Nucleus accumbens (tissue), 56 donors: ENCODE data around the gene SPO11.

Source experiments
- DNase-seq, 56 donors: peaks; one replicate each; lab custom pipeline; 2025; lab: John Stamatoyannopoulos, UW

Gene SPO11

DNA sequence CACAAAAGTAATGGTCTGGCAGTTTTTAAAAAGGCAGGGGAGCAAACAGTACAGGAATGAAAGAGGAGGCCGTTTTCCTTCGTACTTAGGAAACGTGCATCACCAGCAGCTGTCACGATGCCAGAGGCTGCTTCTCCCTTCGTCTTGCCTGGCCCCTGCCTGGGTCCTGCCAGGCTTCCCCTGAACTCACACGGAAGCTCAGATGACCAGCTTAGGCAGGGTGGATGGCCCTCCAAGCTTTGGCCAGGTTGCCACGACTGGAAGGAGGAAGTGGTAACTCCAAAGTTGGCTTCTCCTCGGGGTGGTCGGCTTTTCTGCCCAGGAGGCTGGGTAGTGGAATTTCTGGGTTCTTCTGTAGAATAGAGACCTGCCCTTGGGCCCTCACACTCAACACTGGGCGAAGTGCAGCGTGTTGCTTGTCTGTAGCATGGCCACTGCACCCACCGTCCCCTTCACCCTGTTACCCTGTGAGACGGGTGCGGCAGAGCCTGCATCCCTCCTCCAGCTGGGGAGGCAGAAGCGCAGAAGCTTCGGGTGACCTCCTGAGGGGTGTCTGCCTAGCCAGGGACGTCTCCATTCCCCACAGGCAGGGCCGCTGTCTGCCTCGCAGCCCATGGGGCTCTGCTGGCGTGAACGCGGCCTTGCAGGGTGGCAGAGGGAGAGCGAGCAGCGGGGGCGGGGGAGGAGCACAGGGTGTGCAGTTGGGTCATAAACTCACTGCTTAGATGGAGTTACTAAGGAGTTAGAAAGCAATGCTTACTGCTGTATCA is 43.2 kb downstream of the SPO11 start:
- no peak for DNase-seq

DNA sequence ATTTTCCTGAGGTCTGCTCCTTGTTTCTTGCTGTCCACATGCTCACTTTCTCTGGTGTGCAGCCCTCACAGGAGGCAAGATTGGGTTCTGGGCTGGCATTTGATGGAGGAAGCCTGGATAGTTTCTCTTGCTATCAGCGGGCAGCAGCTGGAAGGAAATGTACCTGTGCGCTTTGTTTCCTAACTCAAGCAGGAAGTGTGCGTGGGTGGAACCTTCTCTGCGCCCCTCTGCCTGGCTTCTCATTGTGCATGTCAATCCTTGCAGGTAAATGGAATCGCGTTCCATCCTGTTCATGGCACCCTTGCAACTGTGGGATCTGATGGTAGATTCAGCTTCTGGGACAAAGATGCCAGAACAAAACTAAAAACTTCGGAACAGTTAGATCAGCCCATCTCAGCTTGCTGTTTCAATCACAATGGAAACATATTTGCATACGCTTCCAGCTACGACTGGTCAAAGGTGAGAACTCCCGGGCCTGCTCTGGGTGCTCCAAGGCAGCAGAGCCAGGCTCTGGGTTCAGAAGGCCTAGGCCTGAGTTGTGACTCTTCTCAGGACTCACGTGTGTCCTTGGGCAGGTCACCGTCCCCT is 44.8 kb downstream of the SPO11 start:
- no peak for DNase-seq

DNA sequence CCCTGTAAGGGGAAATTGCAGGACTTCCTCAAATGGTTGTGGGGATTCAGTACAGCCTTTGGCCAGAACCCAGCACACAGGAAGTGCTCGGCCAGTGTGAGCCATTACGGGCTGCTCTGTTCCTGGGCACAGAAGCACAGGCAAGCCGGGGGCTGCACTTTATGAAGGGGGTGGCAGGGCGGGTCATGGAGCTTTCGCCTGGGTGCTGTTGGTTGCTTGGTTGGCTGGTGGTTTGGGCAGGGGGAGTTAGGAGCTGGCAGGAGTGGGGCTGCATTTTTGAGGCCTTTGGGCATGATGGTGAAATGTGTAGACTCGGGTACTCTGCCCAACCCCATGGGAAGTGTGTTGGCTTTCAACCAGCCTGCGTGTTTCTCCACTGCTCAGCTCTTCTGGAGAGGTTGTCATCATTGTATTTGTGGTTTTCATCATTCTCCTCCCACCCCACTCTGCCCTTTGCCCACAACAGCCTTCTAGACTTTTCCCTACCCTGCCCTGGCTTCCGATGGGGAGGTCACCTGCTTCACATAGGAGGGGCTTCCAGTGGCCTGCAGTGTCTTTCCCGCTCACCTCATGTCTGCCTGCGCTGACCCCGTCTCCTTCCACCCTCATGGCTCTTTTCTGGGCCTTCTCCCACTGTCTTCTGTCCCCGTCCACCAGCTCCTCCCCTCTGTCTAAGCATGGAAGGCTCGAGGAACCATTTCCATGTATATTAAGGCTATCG is 45.5 kb downstream of the SPO11 start:
- DNase-seq, result peak in 1 of 56 donors; percentile 28

DNA sequence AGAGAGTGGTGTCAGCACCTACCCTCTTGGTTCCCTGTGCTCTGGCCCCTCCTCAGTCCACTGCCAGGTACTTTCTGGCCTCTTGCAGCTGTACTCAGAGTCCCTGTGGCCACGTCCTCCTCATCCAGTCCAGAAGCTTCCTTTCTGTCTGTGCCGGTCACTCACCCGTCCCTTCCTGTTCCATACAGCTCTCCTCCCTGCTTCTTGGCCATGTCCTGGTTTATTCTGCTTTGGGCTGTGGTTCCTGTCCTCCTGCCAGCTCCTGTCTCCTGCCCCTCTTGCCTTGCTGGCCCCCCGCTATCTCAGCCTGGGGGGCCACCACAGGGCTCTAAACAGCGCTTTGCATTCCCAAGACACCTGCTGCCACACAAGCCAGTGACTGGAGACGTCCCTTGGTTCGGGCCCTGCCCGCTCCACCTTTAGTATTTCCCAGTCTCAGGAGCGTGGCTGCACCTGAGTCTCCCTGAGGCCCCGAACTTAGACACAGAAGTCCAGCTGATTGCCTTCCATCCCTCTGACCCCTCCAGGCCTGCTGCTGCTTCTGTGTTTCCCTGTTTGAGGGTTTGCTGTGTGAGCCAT is 46.1 kb downstream of the SPO11 start:
- no peak for DNase-seq

DNA sequence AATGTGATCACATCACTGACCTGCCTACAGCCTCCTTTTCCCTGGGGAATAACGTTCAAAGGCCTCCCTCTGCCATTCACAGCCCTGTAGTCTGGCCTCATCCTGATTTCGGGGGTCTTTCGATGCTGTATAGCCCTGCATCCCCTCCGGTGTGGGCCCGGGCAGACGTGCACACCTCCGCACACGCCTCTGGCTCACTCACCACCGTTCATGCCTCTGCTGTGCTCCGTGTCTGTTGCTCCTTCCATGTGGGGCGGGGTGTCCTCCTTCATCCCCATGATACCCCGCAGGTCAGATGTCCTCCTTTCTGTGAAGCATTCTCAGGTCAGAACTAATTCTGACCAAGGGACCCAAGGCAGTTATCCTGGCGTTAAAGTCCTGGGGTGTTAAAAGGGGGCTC is 47.7 kb downstream of the SPO11 start:
- DNase-seq, result no peak

DNA sequence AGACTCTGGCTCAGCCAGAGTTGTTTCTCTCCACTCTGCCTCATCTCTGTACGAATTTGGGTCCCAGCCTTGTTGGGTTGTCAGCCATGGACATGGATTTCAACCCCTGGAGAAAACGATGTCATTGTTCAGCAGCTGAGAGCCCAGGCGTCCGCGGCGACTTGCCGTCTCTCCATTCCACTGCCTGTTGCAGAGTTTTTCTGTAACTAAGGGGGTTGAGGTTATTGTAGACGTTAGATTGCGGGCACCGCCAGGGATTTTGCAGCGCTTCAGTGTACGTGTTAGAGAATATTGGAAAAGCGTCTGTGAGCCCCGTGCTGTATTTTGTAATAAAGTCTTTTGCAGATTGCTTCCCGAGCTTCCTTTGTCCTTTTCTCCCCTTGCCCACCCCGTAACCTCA is 48.5 kb downstream of the SPO11 start:
- DNase-seq, result no peak

DNA sequence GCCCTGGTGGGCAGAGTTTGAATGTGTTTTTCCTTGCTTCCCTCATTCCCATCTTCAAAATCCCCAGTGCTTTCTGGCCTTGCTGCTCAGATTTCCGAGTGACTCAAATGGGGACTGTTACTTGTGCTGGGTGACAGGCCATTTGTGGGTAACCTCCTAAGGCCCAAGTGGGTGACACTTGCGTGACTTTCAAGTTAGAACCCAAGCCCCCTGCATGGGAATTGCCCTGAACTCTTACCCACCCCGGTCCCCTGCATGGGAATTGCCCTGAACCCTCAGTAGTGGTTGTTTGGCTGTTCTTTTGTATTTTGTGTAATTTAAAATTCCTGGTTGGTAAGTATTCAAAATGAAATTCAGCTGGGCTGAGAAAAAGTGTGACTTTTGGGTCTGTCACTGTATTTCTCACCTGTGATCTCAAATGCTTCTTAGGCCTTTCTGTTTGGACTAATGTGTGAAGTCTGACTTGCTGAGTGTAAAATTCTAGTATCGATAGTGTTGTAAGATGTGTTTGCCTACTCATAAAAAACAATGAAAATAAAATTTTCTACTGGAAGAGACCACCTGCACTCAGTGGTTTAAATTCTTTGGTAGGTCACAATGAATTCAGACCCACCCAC is 49.2 kb downstream of the SPO11 start:
- DNase-seq, result no peak

DNA sequence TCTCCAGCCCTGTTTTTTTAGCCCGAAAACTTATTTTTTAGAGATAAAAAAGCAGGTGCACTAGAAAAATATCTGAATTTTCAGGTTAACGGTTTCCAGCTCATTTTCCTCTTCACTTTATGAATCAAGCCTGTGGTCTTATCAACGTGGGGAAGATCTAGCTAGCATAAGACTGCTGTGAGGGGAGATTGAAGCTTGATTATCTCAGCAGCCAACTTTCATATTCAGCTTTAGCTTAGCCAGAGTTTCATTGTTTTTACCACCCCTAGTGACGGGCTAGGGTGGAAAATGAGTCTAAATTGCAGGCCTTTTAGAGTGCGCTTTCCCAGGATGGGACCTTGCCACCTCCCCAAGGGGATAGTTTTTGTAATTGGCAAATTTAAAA is 49.7 kb downstream of the SPO11 start:
- no peak for DNase-seq

DNA sequence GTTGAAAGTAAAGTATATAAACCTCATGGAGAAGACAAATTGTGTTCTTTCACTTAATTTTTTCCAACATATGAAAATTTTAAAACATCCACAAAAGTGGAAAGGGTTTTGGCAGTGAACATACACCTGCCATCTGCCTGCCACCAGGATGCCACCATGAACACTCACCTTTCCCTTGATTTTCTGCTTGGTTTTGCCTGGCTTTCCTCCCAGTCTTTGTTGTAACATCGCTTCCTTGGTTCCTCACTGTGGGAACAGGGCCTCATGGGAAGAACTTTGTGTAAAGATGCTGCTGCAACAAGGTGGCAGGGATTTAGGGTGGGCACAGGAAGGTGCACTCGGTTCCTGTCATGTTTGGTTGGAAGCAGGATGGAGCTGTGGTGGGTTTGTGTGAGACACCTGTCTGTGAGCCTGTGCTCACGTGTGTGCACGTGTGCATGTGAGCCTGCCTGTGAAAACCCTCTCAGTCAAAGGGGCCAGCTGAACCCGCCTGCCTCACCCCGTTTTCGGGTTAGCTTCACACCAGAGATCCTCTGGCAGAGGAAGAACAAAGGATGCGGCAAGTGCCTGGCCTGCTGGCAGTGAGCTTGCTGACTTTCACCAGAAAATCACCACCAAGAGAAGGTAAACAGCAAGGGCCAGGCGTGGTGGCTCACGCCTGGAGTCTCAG is 50.6 kb downstream of the SPO11 start:
- DNase-seq, result no peak

DNA sequence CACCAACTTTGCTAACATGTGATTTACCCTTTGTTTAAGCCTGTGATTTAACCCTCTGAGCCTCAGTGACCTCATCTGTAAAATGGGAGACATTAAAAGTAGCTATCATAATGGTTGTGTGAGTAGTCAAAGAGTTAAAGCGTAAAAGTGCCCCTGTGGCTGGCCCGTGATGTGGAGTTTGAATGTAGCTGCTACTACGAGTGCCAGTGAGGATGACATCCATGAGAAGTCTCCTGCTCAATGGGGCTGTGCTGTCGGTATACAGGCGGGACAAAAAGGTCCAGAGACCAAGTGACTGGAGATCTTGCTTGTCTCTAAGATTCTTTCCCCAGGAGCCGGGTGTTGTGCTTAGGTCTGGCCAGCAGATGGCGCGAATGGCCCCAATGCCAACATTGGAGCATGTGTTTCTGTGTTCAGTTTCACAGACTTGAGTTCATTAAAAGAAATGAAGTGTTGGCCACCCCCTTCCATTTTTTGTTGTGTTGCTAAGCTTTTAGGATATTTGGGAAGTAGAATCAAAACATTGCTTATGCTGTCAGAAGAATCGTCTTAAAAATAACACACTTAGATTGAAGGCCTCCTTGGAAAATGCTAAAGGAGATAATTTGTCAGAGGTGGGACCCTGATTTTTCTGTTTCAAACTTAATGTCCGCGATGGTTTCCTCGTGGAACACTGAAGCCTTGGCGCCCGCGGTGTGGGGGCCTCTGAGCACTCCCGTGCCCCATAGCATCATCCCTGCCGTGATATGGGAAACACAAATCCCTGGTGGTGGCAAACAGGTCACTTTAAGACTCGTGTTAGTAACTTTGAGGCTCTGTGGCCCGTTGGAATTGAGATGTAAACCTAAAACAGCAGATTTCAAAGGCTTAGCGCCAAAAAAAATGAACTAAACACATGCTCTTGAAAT is 52.2 kb downstream of the SPO11 start:
- DNase-seq, result peak in 51 of 56 donors; percentile 18 to 92 (median 64)

DNA sequence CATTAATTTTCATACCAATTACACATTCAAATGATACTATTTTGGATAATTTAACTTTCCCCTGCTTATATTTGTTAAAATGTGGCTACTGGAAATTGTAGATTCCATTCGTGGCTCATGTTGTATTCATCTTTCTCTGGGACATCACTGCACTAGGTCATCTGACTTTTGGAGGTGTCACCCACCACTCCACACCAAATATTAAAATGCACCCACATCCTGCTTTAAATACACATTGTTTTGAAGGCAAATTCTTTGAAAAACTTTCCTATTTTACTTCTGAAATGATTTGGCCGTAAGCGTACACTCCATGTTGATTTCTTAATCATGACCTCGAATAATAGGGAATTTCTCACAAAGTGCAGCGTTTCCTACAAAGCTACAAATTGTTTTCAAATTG is 52.9 kb downstream of the SPO11 start:
- no peak for DNase-seq

DNA sequence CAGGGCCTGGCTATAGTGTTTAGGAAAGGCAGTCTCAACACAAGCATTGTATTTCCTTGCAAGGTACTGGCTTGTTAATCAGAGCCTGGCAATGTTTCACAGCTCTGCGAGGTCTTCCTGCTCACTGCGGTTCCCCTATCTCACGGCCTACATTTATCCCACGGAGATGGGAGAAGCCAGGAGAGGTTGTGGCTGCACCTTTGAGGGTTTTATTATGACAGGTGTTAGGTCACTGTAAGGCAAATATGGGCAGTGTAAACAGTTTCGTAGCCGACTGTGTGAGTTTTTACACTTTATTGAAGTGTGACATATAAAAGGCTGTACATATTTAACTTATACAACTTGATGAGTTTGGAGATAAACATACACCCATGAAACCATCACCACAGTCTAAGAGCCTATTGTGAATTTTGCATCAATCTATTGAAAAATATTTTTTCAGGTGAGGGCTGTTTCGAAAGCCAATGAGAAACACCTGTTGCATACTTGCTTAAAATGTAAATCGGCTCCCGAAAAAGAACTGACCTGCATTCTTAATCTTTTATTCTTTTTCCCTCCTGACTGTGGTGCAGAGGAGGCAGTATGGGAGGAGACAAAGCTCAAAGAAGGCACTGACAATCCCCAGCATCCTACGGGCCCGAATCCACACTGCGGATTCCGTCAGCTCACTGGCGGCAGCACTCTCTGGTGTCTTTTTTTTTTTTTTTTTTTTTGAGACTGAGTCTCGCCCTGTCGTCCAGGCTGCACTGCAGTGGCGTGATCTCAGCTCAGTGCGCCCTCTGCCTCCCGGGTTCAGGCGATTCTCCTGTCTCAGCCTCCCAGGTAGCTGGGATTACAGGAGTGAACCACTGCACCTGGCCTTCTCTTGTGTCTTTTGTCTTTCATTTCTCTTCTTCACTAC is 54.1 kb downstream of the SPO11 start:
- no peak for DNase-seq

DNA sequence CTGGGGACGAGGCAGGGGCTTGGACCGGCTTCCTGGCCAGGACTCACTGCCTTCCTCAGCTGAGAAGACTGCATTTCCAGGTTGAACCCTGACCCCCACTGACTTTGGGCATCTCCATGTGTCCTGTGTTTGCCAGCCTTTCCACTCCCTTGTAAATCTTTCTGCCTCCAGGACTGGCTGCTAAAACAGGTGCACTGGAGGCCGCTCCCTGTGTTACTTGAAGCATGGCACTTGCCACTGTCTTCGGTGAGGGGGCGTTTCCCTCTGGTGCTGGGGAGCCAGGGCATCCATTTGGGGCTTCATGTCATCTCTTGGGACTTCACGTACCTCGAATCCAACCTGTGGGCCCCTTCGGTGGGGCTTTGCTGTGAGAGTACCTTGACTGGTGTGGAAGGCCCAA is 54.9 kb downstream of the SPO11 start:
- DNase-seq, result no peak

DNA sequence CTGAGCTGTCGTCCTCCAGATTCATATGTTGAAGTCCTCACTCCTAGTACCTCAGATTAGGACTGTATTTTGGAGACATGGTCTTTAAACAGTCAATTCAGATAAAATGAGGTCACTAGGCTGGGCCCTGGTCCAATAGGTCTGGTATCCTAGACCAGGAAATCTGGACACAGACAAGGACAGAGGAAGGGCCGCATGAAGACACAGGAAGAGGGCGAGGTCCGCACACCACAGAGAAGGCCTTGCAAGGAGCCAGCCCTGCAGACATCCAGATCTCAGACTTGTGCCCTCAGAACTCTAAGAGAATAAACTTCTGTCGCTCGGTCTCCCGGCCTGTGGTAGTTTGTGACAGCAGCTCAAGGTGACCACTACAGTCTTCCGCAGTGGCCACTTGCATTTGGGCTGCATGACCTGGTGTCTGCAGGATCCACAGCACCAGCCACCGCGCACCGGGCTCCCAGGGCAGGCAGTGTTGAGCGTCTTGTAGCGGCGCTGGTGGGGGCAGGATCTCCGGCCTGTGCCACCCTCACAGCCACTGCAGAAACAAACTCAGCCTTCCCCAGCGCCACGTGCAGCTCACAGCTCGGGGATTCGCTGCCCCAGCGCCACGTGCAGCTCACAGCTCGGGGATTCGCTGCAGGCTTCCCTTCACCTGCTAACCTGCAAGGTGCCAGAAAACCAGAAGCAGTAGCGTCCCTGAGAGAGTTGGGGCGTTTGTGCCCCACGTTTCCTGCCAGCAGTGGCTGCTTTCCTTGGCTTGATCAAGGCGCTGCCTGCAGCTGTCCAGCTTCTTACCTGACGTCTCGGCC is 55.6 kb downstream of the SPO11 start:
- no peak for DNase-seq

DNA sequence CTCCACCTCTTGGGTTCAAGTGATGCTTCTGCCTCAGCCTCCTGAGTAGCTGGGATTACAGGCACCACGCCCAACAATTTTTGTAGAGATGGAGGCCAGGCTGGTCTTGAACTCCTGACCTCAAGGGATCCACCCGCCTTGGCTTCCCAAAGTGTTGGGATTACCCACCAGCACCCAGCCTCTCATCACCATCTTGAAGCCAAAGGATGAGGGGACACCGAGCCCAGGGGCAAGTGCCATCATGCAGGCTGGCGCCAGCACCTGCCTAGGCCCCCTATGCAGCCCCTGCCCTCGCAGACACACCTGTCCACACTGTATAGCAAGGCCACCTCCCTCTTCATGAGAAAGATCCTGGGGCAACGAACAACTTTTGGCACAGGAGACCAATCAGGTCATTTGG is 56.3 kb downstream of the SPO11 start:
- no peak for DNase-seq

DNA sequence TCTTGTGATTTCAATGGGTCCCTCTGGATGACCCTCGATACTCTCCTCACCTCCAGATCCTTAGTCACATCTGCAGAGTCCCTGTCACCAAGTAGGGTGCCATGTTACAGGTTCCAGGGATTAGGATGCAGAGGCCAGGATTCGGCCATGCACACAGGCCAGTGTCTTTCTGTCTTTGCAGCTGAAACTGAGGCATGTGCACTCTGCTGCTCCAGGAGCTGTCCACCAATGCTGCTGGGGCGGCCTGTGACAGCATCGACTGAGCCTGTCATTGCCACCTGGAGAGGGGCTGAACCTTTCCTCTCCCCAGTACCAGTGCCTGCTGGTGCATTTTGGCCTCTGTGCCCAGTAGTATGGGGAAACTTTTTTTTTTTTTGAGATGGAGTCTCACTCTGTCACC is 57.2 kb downstream of the SPO11 start:
- DNase-seq, result no peak

DNA sequence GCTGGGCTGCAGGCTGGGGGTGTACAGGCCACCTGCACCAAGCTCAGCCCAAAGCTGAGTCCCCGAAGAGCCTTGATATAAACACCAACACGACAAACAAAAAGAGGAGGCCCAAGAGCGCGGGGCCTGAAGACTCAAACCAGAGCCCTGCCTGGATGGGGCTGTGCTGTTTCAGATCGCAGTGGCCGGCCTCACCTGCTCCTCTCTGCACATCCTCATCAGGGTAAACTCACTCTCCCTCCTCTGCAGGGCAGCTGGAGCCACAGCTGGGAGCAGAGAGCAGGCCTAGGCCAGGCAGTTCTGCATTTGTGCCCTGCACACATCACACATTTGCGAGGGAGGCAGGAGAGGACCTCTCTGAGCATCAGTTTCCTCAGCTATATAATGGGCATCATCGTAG is 57.9 kb downstream of the SPO11 start:
- DNase-seq, result no peak
